DOHH2 (cell line): ENCODE data around the gene PON2.

ENCODE experiments used
- H3F3A ChIP-seq: fragments of 200-600 bp; sonication (generic), shearing (Covaris generic); 2 replicates; pipeline ENCODE4 v1.6.0; 2016; ENCODE audit warnings: antibody characterized with exemption, mild to moderate bottlenecking; ENCODE audit not compliant: control insufficient read depth, insufficient read depth
- H3K27ac ChIP-seq: fragments of 200-600 bp; sonication (generic); 2 replicates; pipeline ENCODE4 v1.5.1; 2014; ENCODE audit warnings: low read depth, mild to moderate bottlenecking, low read length, moderate library complexity
- H3K27me3 ChIP-seq: fragments of 200-600 bp; sonication (generic); 2 replicates; pipeline ENCODE4 v1.6.1; 2014; ENCODE audit warnings: mild to moderate bottlenecking, low read length, mixed read lengths; ENCODE audit not compliant: control insufficient read depth
- H3K36me3 ChIP-seq: fragments of 200-600 bp; sonication (generic); 2 replicates; pipeline ENCODE4 v1.6.1; 2014; ENCODE audit warnings: mild to moderate bottlenecking, low read length, moderate library complexity, mixed read lengths; ENCODE audit not compliant: control insufficient read depth
- H3K4me1 ChIP-seq: fragments of 200-600 bp; sonication (generic); 2 replicates; pipeline ENCODE4 v1.6.1; 2014; ENCODE audit warnings: mild to moderate bottlenecking, low read length, mixed read lengths; ENCODE audit not compliant: control insufficient read depth
- H3K4me2 ChIP-seq: fragments of 200-600 bp; sonication (generic); 2 replicates; pipeline ENCODE4 v1.6.0; 2014; ENCODE audit warnings: mild to moderate bottlenecking, low read length, moderate library complexity
- H3K4me3 ChIP-seq: fragments of 200-600 bp; sonication (generic); 2 replicates; pipeline ENCODE4 v1.5.1; 2014; ENCODE audit warnings: mild to moderate bottlenecking, low read length, mixed read lengths
- H3K79me2 ChIP-seq: fragments of 200-600 bp; sonication (generic); 2 replicates; pipeline ENCODE4 v1.6.1; 2014; ENCODE audit warnings: mild to moderate bottlenecking, low read length, mixed read lengths; ENCODE audit not compliant: control insufficient read depth
- H3K9me2 ChIP-seq: fragments of 200-600 bp; sonication (generic); replicated peaks from 2 replicates; pipeline ENCODE4 v1.6.1; 2014; ENCODE audit warnings: mild to moderate bottlenecking, low read length, mixed read lengths; ENCODE audit not compliant: control insufficient read depth
- H3K9me3 ChIP-seq: fragments of 200-600 bp; sonication (generic); 2 replicates; pipeline ENCODE4 v1.6.1; 2014; ENCODE audit warnings: antibody characterized with exemption, low read length, mixed read lengths; ENCODE audit not compliant: control insufficient read depth, insufficient read depth
- H4K20me1 ChIP-seq: fragments of 200-600 bp; sonication (generic); 2 replicates; pipeline ENCODE4 v1.6.0; 2014; ENCODE audit warnings: low read depth, mild to moderate bottlenecking, antibody characterized with exemption, low read length, moderate library complexity; ENCODE audit not compliant: control insufficient read depth, insufficient read depth
- CTCF ChIP-seq: fragments of 200-600 bp; sonication (generic); IDR thresholded peaks from one replicate; pipeline ENCODE4 v1.5.1; 2014; ENCODE audit warnings: antibody characterized with exemption, mild to moderate bottlenecking, low read depth, low read length; ENCODE audit not compliant: poor library complexity, severe bottlenecking
- EZH2phosphoT487 ChIP-seq: fragments of 200-600 bp; sonication (generic); IDR thresholded peaks from 2 replicates; pipeline ENCODE4 v1.6.1; 2017; ENCODE audit warnings: borderline replicate concordance, mild to moderate bottlenecking, antibody characterized with exemption, low read length, moderate library complexity, mixed read lengths

Gene PON2

GRCh38 chr7:95375591-95376257 lies 59.1 kb downstream of the PON2 start:
- Histone ChIP-seq H3K4me3 (no peak overlapping the region), H3K27ac (no peak overlapping the region), H3F3A (no peaks in the 10 kb centered on the region), H3K4me2 (no peak overlapping the region), H3K79me2 (no peaks in the 10 kb centered on the region), H3K9me3 (no peaks in the 10 kb centered on the region; the same call in 1 of the 2 replicates), H3K4me1 (no peaks in the 10 kb centered on the region), H4K20me1 (no peaks in the 10 kb centered on the region), H3K36me3 (no peaks in the 10 kb centered on the region), H3K9me2 (no peaks in the 10 kb centered on the region), H3K27me3 (no peaks in the 10 kb centered on the region)
- no peak for TF ChIP-seq CTCF
- TF ChIP-seq EZH2phosphoT487 = no peak

GRCh38 chr7:95373323-95373722 lies 61.5 kb downstream of the PON2 start:
- Histone ChIP-seq H3K9me2 (no peaks in the 10 kb centered on the region), H3K4me2 (no peak overlapping the region), H3K9me3 (no peaks in the 10 kb centered on the region; the same call in 1 of the 2 replicates), H3K79me2 (no peaks in the 10 kb centered on the region), H3K27ac (no peak overlapping the region), H3K36me3 (no peaks in the 10 kb centered on the region), H3F3A (no peaks in the 10 kb centered on the region), H3K4me1 (no peaks in the 10 kb centered on the region), H3K27me3 (no peaks in the 10 kb centered on the region), H3K4me3 (no peak overlapping the region), H4K20me1 (no peaks in the 10 kb centered on the region)
- TF ChIP-seq CTCF = no peak

GRCh38 chr7:95368235-95368634 lies 66.6 kb downstream of the PON2 start:
- TF ChIP-seq CTCF (no peak), EZH2phosphoT487 (no peak)
- Histone ChIP-seq H3F3A (no peaks in the 10 kb centered on the region), H3K9me2 (no peaks in the 10 kb centered on the region), H3K4me2 (no peak overlapping the region), H3K9me3 (no peaks in the 10 kb centered on the region), H3K79me2 (no peaks in the 10 kb centered on the region), H3K36me3 (no peaks in the 10 kb centered on the region), H3K4me1 (no peaks in the 10 kb centered on the region), H4K20me1 (no peaks in the 10 kb centered on the region), H3K27ac (no peak overlapping the region), H3K4me3 (no peak overlapping the region), H3K27me3 (no peaks in the 10 kb centered on the region)

- H3K4me1 ChIP-seq = no peaks in the 10 kb centered on the region
- H3K36me3 ChIP-seq = no peaks in the 10 kb centered on the region
- no peaks in the 10 kb centered on the region for H3K9me3 ChIP-seq
- no peaks in the 10 kb centered on the region for H3F3A ChIP-seq
- no peak overlapping the region for H3K4me2 ChIP-seq
- H3K27ac ChIP-seq = no peak overlapping the region
- no peaks in the 10 kb centered on the region for H4K20me1 ChIP-seq
- TF ChIP-seq CTCF (no peak), EZH2phosphoT487 (no peak)
- no peaks in the 10 kb centered on the region for H3K79me2 ChIP-seq
- no peaks in the 10 kb centered on the region for H3K9me2 ChIP-seq
- no peaks in the 10 kb centered on the region for H3K27me3 ChIP-seq
- H3K4me3 ChIP-seq = no peak overlapping the region
Observed at GRCh38 chr7:95367606-95368005, 67.2 kb downstream of the PON2 start.
